ENCODE data around the gene CNTNAP2.

DNA sequence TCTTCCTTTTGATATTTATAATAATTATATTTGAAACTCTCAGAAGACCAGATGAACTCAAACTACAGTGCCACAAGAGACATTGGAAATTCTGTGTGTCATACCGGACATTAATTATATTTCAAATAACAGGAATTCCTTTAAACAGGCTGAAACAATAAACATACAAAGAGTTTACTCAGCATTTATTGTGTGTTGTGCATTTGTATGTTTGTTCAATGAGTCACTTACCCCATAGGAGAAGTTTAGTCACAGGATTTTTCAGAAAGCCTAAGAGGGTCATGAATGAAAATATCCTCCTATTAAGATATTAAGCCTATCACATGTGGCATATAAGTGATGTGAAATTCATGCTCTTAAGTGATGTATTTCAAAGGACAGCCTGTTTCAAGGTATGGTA is 566.8 kb downstream of the CNTNAP2 start:
- TF ChIP-seq POLR2A (IDR thresholded peaks at IDR 0.05; ENCODE audit: low read length), result no peak
- no peak for TF ChIP-seq GATA1 (IDR thresholded peaks at IDR 0.05; ENCODE audit: low read depth, low read length)
